CD14-positive monocyte (primary cell): Measurements from ENCODE around the gene SORBS1. TPM values are rescaled to one million over a fixed set of nuclear protein-coding genes. Genes with fewer than 3 reads are reported as not detected.

Source experiments
- DNase-seq, 3 donors: peaks; one replicate each; pipeline ENCODE4 v3.0.0-alpha.2; 2011 to 2022
- H2AFZ ChIP-seq: 2 replicates; pipeline ENCODE4 v1.6.0; 2012; ENCODE audit warnings: mild to moderate bottlenecking, low read depth, low read length, inconsistent platforms; ENCODE audit not compliant: insufficient read depth, poor library complexity, severe bottlenecking
- H3K27ac ChIP-seq, 2 donors: 1 replicate in 1 of 2; 2 replicates in 1 of 2; pipeline ENCODE4 v1.5.1; 2012 to 2013; ENCODE audit warnings: low read length in 2 of 2, control low read depth in 1 of 2, inconsistent platforms in 1 of 2, low read depth in 1 of 2, mild to moderate bottlenecking in 1 of 2
- H3K27me3 ChIP-seq, 2 donors: one replicate each; pipeline versions ENCODE4 v1.6.0 to v1.6.1; 2011 to 2013; ENCODE audit warnings: low read length in 2 of 2; ENCODE audit not compliant: control insufficient read depth in 2 of 2, insufficient read depth in 2 of 2
- H3K36me3 ChIP-seq, 2 donors: replicated peaks in 1 of 2; 1 replicate in 1 of 2; 2 replicates in 1 of 2; pipeline versions ENCODE4 v1.5.1 to v1.6.1; 2012 to 2013; ENCODE audit warnings: low read length in 2 of 2, control low read depth in 1 of 2, inconsistent platforms in 1 of 2, mild to moderate bottlenecking in 1 of 2; ENCODE audit not compliant: insufficient read depth in 2 of 2, control insufficient read depth in 1 of 2
- H3K4me1 ChIP-seq, 2 donors: 1 replicate in 1 of 2; 2 replicates in 1 of 2; pipeline versions ENCODE4 v1.5.1 to v1.6.1; 2012 to 2013; ENCODE audit warnings: low read length in 2 of 2, control low read depth in 1 of 2, inconsistent platforms in 1 of 2, mild to moderate bottlenecking in 1 of 2, moderate library complexity in 1 of 2; ENCODE audit not compliant: insufficient read depth in 2 of 2, control insufficient read depth in 1 of 2
- H3K4me2 ChIP-seq: replicated peaks from 2 replicates; pipeline ENCODE3; 2012; ENCODE audit warnings: low read length, moderate library complexity, mild to moderate bottlenecking; ENCODE audit not compliant: poor library complexity, severe bottlenecking; ENCODE audit errors: extremely low read depth
- H3K4me3 ChIP-seq, 3 experiments: fragments of 200-600 bp in 1 of 3; sonication (generic) in 1 of 3; replicated peaks in 1 of 3; 1 replicate in 2 of 3; 2 replicates in 1 of 3; pipeline ENCODE4 v1.5.1; 2011 to 2013; ENCODE audit warnings: low read length in 3 of 3, mild to moderate bottlenecking in 3 of 3, control low read depth in 2 of 3, low read depth in 2 of 3, inconsistent platforms in 1 of 3, moderate library complexity in 1 of 3
- H3K79me2 ChIP-seq: 2 replicates; pipeline ENCODE4 v1.6.0; 2012; ENCODE audit warnings: mild to moderate bottlenecking, control low read depth, inconsistent platforms, low read length, moderate library complexity; ENCODE audit not compliant: insufficient read depth
- H3K9ac ChIP-seq: 2 replicates; pipeline ENCODE4 v1.6.0; 2017; ENCODE audit warnings: low read length, mild to moderate bottlenecking; ENCODE audit not compliant: insufficient read depth, poor library complexity, severe bottlenecking
- H3K9me3 ChIP-seq, 2 donors: replicated peaks in 1 of 2; 1 replicate in 1 of 2; 2 replicates in 1 of 2; pipeline versions ENCODE4 v1.5.1 to v1.6.1; 2012 to 2013; ENCODE audit warnings: low read length in 2 of 2, control low read depth in 1 of 2; ENCODE audit not compliant: control insufficient read depth in 1 of 2, insufficient read depth in 1 of 2
- H4K20me1 ChIP-seq: 2 replicates; pipeline ENCODE4 v1.6.0; 2012; ENCODE audit warnings: mild to moderate bottlenecking, low read length, control low read depth, moderate library complexity; ENCODE audit not compliant: insufficient read depth
- H3K27ac Mint-ChIP-seq, 7 donors: one replicate each; pipeline ENCODE4 v1.8.0; 2020; ENCODE audit warnings: mild to moderate bottlenecking in 7 of 7, mixed read lengths in 7 of 7, moderate library complexity in 6 of 7, inconsistent platforms in 2 of 7
- H3K27me3 Mint-ChIP-seq, 3 donors: one replicate each; pipeline ENCODE4 v1.8.0; 2021 to 2022; ENCODE audit warnings: low read depth in 3 of 3, mild to moderate bottlenecking in 3 of 3, mixed read lengths in 3 of 3, moderate library complexity in 3 of 3, inconsistent platforms in 1 of 3
- H3K36me3 Mint-ChIP-seq, 2 donors: one replicate each; pipeline ENCODE4 v1.8.0; 2020; ENCODE audit warnings: mixed read lengths in 2 of 2, inconsistent platforms in 1 of 2, mild to moderate bottlenecking in 1 of 2
- H3K4me1 Mint-ChIP-seq: one replicate; pipeline ENCODE4 v1.8.0; 2020; ENCODE audit warnings: mild to moderate bottlenecking, mixed read lengths
- H3K4me3 Mint-ChIP-seq, 2 donors: one replicate each; pipeline ENCODE4 v1.8.0; 2020; ENCODE audit warnings: mild to moderate bottlenecking in 2 of 2, mixed read lengths in 2 of 2, moderate library complexity in 1 of 2
- H3K9me3 Mint-ChIP-seq, 7 donors: one replicate each; pipeline ENCODE4 v1.8.0; 2020 to 2022; ENCODE audit warnings: mixed read lengths in 7 of 7, mild to moderate bottlenecking in 6 of 7, moderate library complexity in 6 of 7, inconsistent platforms in 2 of 7
- WGBS: methylation state at CpG from one replicate; pipeline ENCODE4 v1.1.5; 2013; ENCODE audit warnings: missing lambda C conversion rate; ENCODE audit not compliant: insufficient coverage; 5-methylcytosine and 5-hydroxymethylcytosine counted together
- intact Hi-C, 2 donors: fragments of 100-400 bp; cut with micrococcal nuclease; formaldehyde crosslinking; loops; one replicate each; pipeline versions ENCODE4 v1.15.0 to v1.15.1; 2023
- polyA plus RNA-seq, 3 donors: library from polyadenylated mRNA; depleted of rRNA in 1 of 3; unstranded in 2 of 3; stranded (reverse) in 1 of 3; fragments of 300-500 nt in 2 of 3; fragments of >200 nt in 1 of 3; fragmentation: Illumina TruSeq in 2 of 3; gene quantifications; 1 replicate in 2 of 3; 2 replicates in 1 of 3; pipeline ENCODE4 v1.2.3, GENCODE V29; 2012 to 2021
- TF ChIP-seq, protein P1 (sequence below): fragments of 200-600 bp; IDR thresholded peaks from one replicate; pipeline ENCODE4 v1.8.0; 2022; ENCODE audit warnings: antibody characterized with exemption, mild to moderate bottlenecking

SORBS1 gene
- polyA plus RNA-seq, 3 donors, result 0.08 to 0.15 TPM; not detected in 1

DNA sequence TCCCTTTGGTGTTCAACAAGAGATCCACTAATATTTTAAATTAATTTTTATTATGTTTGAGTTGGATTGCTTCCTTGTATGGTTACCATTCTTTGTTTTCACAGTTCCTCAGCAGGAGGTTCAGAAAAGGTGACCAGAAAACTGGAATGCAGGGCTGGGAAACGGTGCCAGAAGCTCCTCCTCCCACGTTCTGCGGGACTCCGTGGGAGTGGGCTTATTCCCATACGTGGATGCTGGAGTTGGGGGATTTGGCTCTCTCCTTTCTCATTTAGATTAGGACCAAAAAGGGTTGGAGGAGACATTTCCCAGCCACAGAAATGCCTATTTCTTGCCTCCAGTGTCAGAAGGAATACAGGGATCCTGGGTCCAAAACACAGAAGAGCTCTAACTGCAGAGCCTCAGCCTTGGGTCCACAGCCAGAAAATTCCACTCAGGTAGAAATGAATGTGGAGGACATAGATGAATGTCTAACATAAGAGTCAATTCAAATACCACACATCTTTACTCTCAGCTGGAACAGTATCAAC is 56.0 kb downstream of the SORBS1 start:
- Mint-ChIP-seq H3K27ac (no peak overlapping the region), H3K4me1 (peaks cover 10% of the 10 kb centered on the region), H3K36me3 (no peaks in the 10 kb centered on the region), H3K9me3 (peaks cover 0 to 2% (median 0%) of the 10 kb centered on the region in 7 donors), H3K4me3 (no peak overlapping the region), H3K27me3 (no peaks in the 10 kb centered on the region)
- Histone ChIP-seq H3K4me2 (no peak overlapping the region), H3K79me2 (no peaks in the 10 kb centered on the region), H3K4me1 (no peaks in the 10 kb centered on the region), H3K36me3 (no peaks in the 10 kb centered on the region), H3K9me3 (no peaks in the 10 kb centered on the region), H3K27me3 (no peaks in the 10 kb centered on the region), H3K27ac (no peak overlapping the region), H2AFZ (no peak overlapping the region), H4K20me1 (no peaks in the 10 kb centered on the region), H3K9ac (no peak overlapping the region), H3K4me3 (no peak overlapping the region)
- TF ChIP-seq, protein P1, sequence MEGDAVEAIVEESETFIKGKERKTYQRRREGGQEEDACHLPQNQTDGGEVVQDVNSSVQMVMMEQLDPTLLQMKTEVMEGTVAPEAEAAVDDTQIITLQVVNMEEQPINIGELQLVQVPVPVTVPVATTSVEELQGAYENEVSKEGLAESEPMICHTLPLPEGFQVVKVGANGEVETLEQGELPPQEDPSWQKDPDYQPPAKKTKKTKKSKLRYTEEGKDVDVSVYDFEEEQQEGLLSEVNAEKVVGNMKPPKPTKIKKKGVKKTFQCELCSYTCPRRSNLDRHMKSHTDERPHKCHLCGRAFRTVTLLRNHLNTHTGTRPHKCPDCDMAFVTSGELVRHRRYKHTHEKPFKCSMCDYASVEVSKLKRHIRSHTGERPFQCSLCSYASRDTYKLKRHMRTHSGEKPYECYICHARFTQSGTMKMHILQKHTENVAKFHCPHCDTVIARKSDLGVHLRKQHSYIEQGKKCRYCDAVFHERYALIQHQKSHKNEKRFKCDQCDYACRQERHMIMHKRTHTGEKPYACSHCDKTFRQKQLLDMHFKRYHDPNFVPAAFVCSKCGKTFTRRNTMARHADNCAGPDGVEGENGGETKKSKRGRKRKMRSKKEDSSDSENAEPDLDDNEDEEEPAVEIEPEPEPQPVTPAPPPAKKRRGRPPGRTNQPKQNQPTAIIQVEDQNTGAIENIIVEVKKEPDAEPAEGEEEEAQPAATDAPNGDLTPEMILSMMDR, result no peak
- no CpG with 5 or more reads among the region's 5 CpGs for WGBS
- intact Hi-C loops, result no loop called here
- DNase-seq, result no peak

DNA sequence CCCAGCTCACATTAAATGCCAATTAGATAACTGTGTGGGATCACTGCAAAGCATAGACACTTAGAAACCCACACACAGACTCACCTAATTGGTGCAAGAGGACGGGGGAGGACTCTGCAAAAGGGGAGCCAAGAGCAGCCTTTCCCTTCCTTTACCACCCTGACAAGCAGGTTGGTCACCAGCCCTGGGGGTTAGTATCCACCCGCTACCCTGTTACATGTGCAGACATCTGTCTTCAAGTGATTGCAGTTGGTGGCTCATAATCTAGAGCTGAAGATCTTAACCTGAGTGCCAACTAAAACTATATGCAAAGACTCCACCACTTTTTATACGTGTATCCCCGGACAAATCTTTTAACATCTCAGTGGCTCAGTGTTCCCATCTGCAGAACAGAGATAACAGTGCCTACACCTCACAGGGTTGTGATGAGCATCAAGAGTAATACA is 56.9 kb downstream of the SORBS1 start:
- 93% methylated on average over 3 of the region's 4 CpGs for WGBS
- TF ChIP-seq, protein P1, result no peak

More for the DNA sequence above, 56.9 kb downstream of the SORBS1 start:
- Histone ChIP-seq H3K9ac (no peak overlapping the region), H4K20me1 (no peaks in the 10 kb centered on the region), H3K4me3 (no peak overlapping the region), H3K79me2 (no peaks in the 10 kb centered on the region), H3K4me1 (no peaks in the 10 kb centered on the region), H3K9me3 (no peaks in the 10 kb centered on the region), H3K27me3 (no peaks in the 10 kb centered on the region), H3K4me2 (no peak overlapping the region), H3K27ac (no peak overlapping the region), H2AFZ (no peak overlapping the region), H3K36me3 (no peaks in the 10 kb centered on the region)
- DNase-seq, result no peak
- Mint-ChIP-seq H3K4me1 (peaks cover 10% of the 10 kb centered on the region), H3K27ac (no peak overlapping the region), H3K27me3 (no peaks in the 10 kb centered on the region), H3K4me3 (no peak overlapping the region), H3K9me3 (no peaks in the 10 kb centered on the region), H3K36me3 (no peaks in the 10 kb centered on the region)
- intact Hi-C loops, result no loop called here
